ENCODE results near the gene NUTM2F.
"Not testable (repeated sequence)": the region's sequence is repeated elsewhere in the genome, so short reads cannot be mapped to it uniquely, and the experiment has no call there.

NUTM2F gene

GRCh38 chr9:94315034-94315984 lies 13.1 kb downstream of the NUTM2F start:
- DNase-seq: not testable (repeated sequence)

- DNase-seq: no peak
These were observed 25.1 kb downstream of the NUTM2F start for GRCh38 chr9:94303321-94303720.

- DNase-seq: no peak
These were observed 26.0 kb downstream of the NUTM2F start for GRCh38 chr9:94302426-94302825.

GRCh38 chr9:94301583-94301982 lies 26.9 kb downstream of the NUTM2F start:
- DNase-seq: no peak

GRCh38 chr9:94300470-94301301 lies 27.8 kb downstream of the NUTM2F start:
- no peak for DNase-seq

GRCh38 chr9:94298949-94299599 lies 29.4 kb downstream of the NUTM2F start:
- no peak for DNase-seq

- DNase-seq: no peak
These were observed 38.8 kb downstream of the NUTM2F start for GRCh38 chr9:94289691-94290090.

- DNase-seq: no peak
These were observed 40.4 kb downstream of the NUTM2F start for GRCh38 chr9:94287877-94288513.

- DNase-seq: no peak
These were observed 42.3 kb downstream of the NUTM2F start for GRCh38 chr9:94286116-94286515.

- DNase-seq: no peak
These were observed 47.3 kb downstream of the NUTM2F start for GRCh38 chr9:94281101-94281500.

GRCh38 chr9:94280409-94280989 lies 47.9 kb downstream of the NUTM2F start:
- DNase-seq: no peak

GRCh38 chr9:94277885-94278536 lies 50.4 kb downstream of the NUTM2F start:
- no peak for DNase-seq

- DNase-seq: not testable (repeated sequence)
These were observed 51.4 kb downstream of the NUTM2F start for GRCh38 chr9:94277029-94277428.

- no peak for DNase-seq
These were observed 58.4 kb downstream of the NUTM2F start for GRCh38 chr9:94270009-94270408.

- no peak for DNase-seq
These were observed 59.2 kb downstream of the NUTM2F start for GRCh38 chr9:94269264-94269663.
